NCI-H748 (cell line): ENCODE measurements around the gene ADARB2.
"Not testable (repeated sequence)": the region's sequence is repeated elsewhere in the genome, so short reads cannot be mapped to it uniquely, and the experiment has no call there.

Experiments
- DNase-seq: peaks from one replicate; lab custom pipeline; 2025; ENCODE audit not compliant: unreplicated experiment; lab: John Stamatoyannopoulos, UW

ADARB2 gene

GRCh38 chr10:1247598-1248261 lies 489.6 kb downstream of the ADARB2 start:
- no peak for DNase-seq

GRCh38 chr10:1244493-1244892 lies 492.8 kb downstream of the ADARB2 start:
- DNase-seq, result no peak

- DNase-seq, result no peak
These were observed 493.7 kb downstream of the ADARB2 start for GRCh38 chr10:1243486-1244234.

GRCh38 chr10:1242975-1243374 lies 494.4 kb downstream of the ADARB2 start:
- DNase-seq, result no peak

- no peak for DNase-seq
These were observed 495.1 kb downstream of the ADARB2 start for GRCh38 chr10:1241973-1242935.

GRCh38 chr10:1241322-1241890 lies 495.9 kb downstream of the ADARB2 start:
- DNase-seq, result no peak

- DNase-seq, result no peak
These were observed 497.0 kb downstream of the ADARB2 start for GRCh38 chr10:1240341-1240775.

- no peak for DNase-seq
These were observed 504.3 kb downstream of the ADARB2 start for GRCh38 chr10:1233031-1233430.

GRCh38 chr10:1232164-1232911 lies 505.0 kb downstream of the ADARB2 start:
- no peak for DNase-seq

- no peak for DNase-seq
These were observed 506.6 kb downstream of the ADARB2 start for GRCh38 chr10:1230592-1231275.

- no peak for DNase-seq
These were observed 507.2 kb downstream of the ADARB2 start for GRCh38 chr10:1230138-1230537.

GRCh38 chr10:1229574-1229973 lies 507.8 kb downstream of the ADARB2 start:
- DNase-seq, result no peak

- no peak for DNase-seq
These were observed 508.2 kb downstream of the ADARB2 start for GRCh38 chr10:1229116-1229515.

GRCh38 chr10:1228467-1228975 lies 508.8 kb downstream of the ADARB2 start:
- DNase-seq, result no peak

- peak; percentile 22 for DNase-seq
These were observed 509.6 kb downstream of the ADARB2 start for GRCh38 chr10:1227510-1228402.

GRCh38 chr10:1226907-1227306 lies 510.4 kb downstream of the ADARB2 start:
- DNase-seq, result peak; percentile 41

GRCh38 chr10:1219874-1220273 lies 517.5 kb downstream of the ADARB2 start:
- DNase-seq, result not testable (repeated sequence)

- no peak for DNase-seq
These were observed 519.7 kb downstream of the ADARB2 start for GRCh38 chr10:1217661-1218060.

- no peak for DNase-seq
These were observed 520.1 kb downstream of the ADARB2 start for GRCh38 chr10:1217237-1217587.
